HG02840 (cell line): ENCODE data around the gene SDR42E2.
"Not testable (repeated sequence)": the region's sequence is repeated elsewhere in the genome, so short reads cannot be mapped to it uniquely, and the experiment has no call there.

ENCODE experiments used
- ATAC-seq: cut with Tn5 transposase; IDR thresholded peaks from one replicate; pipeline ENCODE4 v1.9.1; 2021; ENCODE audit warnings: mild to moderate bottlenecking, moderate library complexity, moderate number of reproducible peaks; ENCODE audit not compliant: unreplicated experiment, low FRiP score

The SDR42E2 gene

GRCh38 chr16:22207715-22208360, 45.5 kb downstream of the SDR42E2 start:
- no peak for ATAC-seq

GRCh38 chr16:22210285-22210684, 48.0 kb downstream of the SDR42E2 start:
- no peak for ATAC-seq

GRCh38 chr16:22210854-22211253, 48.5 kb downstream of the SDR42E2 start:
- no peak for ATAC-seq

GRCh38 chr16:22213236-22213635, 50.9 kb downstream of the SDR42E2 start:
- no peak for ATAC-seq

- no peak for ATAC-seq
Measured at GRCh38 chr16:22213801-22214200, 51.5 kb downstream of the SDR42E2 start.

- no peak for ATAC-seq
Measured at GRCh38 chr16:22214402-22214801, 52.1 kb downstream of the SDR42E2 start.

- ATAC-seq, result no peak
Measured at GRCh38 chr16:22214889-22215288, 52.6 kb downstream of the SDR42E2 start.

- no peak for ATAC-seq
Measured at GRCh38 chr16:22216191-22216831, 54.0 kb downstream of the SDR42E2 start.

GRCh38 chr16:22216832-22217225, 54.5 kb downstream of the SDR42E2 start:
- not testable (repeated sequence) for ATAC-seq

- ATAC-seq, result peak; percentile 65
Measured at GRCh38 chr16:22217890-22218730, 55.8 kb downstream of the SDR42E2 start.

GRCh38 chr16:22219389-22220068, 57.2 kb downstream of the SDR42E2 start:
- no peak for ATAC-seq

GRCh38 chr16:22220069-22220440, 57.7 kb downstream of the SDR42E2 start:
- no peak for ATAC-seq

- no peak for ATAC-seq
Measured at GRCh38 chr16:22220714-22221113, 58.4 kb downstream of the SDR42E2 start.

GRCh38 chr16:22222006-22222405, 59.7 kb downstream of the SDR42E2 start:
- no peak for ATAC-seq

- no peak for ATAC-seq
Measured at GRCh38 chr16:22222998-22223397, 60.7 kb downstream of the SDR42E2 start.

- no peak for ATAC-seq
Measured at GRCh38 chr16:22225060-22225459, 62.8 kb downstream of the SDR42E2 start.

- ATAC-seq, result no peak
Measured at GRCh38 chr16:22229889-22230288, 67.6 kb downstream of the SDR42E2 start.

GRCh38 chr16:22232277-22233036, 70.2 kb downstream of the SDR42E2 start:
- no peak for ATAC-seq

GRCh38 chr16:22233037-22233372, 70.7 kb downstream of the SDR42E2 start:
- no peak for ATAC-seq
